ACC112 (cell line): ENCODE data around the gene SRSF3.

Source experiments
- H2AFZ ChIP-seq: fragments of 200-600 bp; sonication (generic); one replicate; pipeline ENCODE4 v1.6.0; 2017; ENCODE audit warnings: antibody characterized with exemption, low read length; ENCODE audit not compliant: unreplicated experiment
- H3K27ac ChIP-seq: fragments of 200-600 bp; sonication (generic); 2 replicates; pipeline ENCODE4 v1.5.1; 2014; ENCODE audit warnings: low read depth, mild to moderate bottlenecking, antibody characterized with exemption, low read length, moderate library complexity
- H3K27me3 ChIP-seq: fragments of 200-600 bp; sonication (generic); 2 replicates; pipeline ENCODE4 v1.6.1; 2014; ENCODE audit warnings: mild to moderate bottlenecking, antibody characterized with exemption, low read length, moderate library complexity, mixed read lengths; ENCODE audit not compliant: insufficient read depth
- H3K36me3 ChIP-seq: fragments of 200-600 bp; sonication (generic); 2 replicates; pipeline ENCODE4 v1.6.1; 2016; ENCODE audit warnings: mild to moderate bottlenecking, antibody characterized with exemption, low read length, moderate library complexity, mixed read lengths; ENCODE audit not compliant: insufficient read depth
- H3K4me1 ChIP-seq: fragments of 200-600 bp; sonication (generic); one replicate; pipeline ENCODE4 v1.6.1; 2016; ENCODE audit warnings: low read length, mixed read lengths; ENCODE audit not compliant: insufficient read depth, unreplicated experiment, control insufficient read depth
- H3K4me3 ChIP-seq: fragments of 200-600 bp; sonication (generic); 2 replicates; pipeline ENCODE4 v1.5.1; 2014; ENCODE audit warnings: mild to moderate bottlenecking, low read depth, low read length
- H3K79me2 ChIP-seq: fragments of 200-600 bp; sonication (generic); one replicate; pipeline ENCODE4 v1.6.0; 2016; ENCODE audit warnings: low read length; ENCODE audit not compliant: control insufficient read depth, unreplicated experiment, insufficient read depth

Gene SRSF3

DNA sequence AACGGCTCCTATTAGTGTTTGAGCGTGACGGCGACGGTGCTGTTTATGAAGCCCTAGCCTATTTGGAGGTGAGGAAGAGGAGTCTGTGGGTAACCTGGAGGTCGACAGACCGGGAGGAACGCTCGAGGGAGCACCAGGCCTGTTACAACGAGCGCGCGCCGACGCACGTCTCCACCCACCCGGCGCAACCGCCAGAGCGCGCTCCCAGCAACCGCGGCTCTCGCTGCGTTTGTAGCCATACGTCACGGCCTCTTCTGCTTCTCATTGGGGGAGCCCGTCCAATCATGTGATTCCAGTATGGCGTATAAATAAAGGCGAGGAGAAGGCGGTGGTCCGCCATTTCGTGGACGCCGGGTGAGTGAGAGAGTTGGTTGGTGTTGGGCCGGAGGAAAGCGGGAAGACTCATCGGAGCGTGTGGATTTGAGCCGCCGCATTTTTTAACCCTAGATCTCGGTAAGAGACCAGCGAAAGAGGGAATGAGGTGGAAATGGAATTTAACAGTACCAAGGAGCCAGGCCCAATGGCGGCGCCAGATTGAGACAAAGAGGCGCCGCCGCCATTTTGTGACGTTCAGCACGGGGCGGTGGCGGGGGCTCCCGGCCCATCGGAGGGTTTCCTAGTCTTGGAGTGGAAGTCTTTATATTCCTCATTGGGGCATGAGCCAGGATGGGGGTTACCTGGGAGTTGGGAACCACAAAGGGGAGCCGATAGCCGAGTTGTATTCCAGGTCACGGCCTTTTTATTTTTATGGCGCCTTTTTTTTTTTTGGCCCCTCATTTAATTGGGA, at the start of gene SRSF3:
Gene SRSF3 (plus strand): TSS at position 334 of the 787 bp plus-strand sequence. CDS start 2,401 bp downstream, outside the sequence.
- Histone ChIP-seq H3K27me3 (no peaks in the 10 kb centered on the region), H2AFZ (peak within 1 kb of the TSS; percentile 87), H3K4me3 (peak within 1 kb of the TSS; percentile 95), H3K4me1 (peaks cover 19% of the 10 kb centered on the region), H3K79me2 (peaks cover 51% of the 10 kb centered on the region), H3K36me3 (peaks cover 41% of the 10 kb centered on the region), H3K27ac (peak within 1 kb of the TSS; percentile 98)

DNA sequence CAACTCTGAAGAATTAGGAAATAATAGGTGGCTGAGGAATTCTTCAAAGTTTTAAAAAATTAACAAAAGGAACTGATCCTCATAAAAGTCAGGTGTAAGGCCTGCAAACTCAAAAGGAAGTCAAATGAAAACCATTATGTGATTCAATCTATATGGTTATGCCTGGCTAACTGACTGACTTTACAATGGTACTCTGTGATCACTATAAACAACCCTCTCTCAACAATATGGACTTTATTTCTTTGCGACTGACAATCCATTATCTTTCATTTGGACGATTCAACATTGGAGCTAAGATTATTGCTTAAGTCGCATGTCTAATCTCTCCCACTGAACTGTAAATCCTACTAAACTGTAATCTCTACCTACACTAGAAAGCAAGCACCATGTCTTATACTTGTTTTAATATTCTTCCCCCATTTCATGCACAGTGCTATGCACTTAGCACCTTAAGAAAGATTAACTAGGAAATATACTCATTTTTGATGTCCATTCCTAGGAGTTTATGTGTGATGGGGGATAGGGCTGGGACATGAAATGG, 48.3 kb upstream of the SRSF3 start:
- no peaks in the 10 kb centered on the region for H3K27me3 ChIP-seq
- H3K27ac ChIP-seq: peak overlapping the region; percentile 67
- H2AFZ ChIP-seq: peak overlapping the region; percentile 55
- H3K4me3 ChIP-seq: peak overlapping the region; percentile 83
- H3K36me3 ChIP-seq: peaks cover 5% of the 10 kb centered on the region; the same call in 1 of the 2 replicates
- H3K79me2 ChIP-seq: peaks cover 50% of the 10 kb centered on the region
- H3K4me1 ChIP-seq: peaks cover 36% of the 10 kb centered on the region

GRCh38 chr6:36546308-36546919, 47.7 kb upstream of the SRSF3 start:
- H3K36me3 ChIP-seq: peaks cover 1% of the 10 kb centered on the region; the same call in 1 of the 2 replicates
- H3K79me2 ChIP-seq: peaks cover 45% of the 10 kb centered on the region
- H3K27me3 ChIP-seq: no peaks in the 10 kb centered on the region
- H3K4me1 ChIP-seq: peaks cover 35% of the 10 kb centered on the region
- peak overlapping the region; percentile 83 for H3K4me3 ChIP-seq
- H3K27ac ChIP-seq: peak overlapping the region; percentile 67
- H2AFZ ChIP-seq: peak overlapping the region; percentile 55

DNA sequence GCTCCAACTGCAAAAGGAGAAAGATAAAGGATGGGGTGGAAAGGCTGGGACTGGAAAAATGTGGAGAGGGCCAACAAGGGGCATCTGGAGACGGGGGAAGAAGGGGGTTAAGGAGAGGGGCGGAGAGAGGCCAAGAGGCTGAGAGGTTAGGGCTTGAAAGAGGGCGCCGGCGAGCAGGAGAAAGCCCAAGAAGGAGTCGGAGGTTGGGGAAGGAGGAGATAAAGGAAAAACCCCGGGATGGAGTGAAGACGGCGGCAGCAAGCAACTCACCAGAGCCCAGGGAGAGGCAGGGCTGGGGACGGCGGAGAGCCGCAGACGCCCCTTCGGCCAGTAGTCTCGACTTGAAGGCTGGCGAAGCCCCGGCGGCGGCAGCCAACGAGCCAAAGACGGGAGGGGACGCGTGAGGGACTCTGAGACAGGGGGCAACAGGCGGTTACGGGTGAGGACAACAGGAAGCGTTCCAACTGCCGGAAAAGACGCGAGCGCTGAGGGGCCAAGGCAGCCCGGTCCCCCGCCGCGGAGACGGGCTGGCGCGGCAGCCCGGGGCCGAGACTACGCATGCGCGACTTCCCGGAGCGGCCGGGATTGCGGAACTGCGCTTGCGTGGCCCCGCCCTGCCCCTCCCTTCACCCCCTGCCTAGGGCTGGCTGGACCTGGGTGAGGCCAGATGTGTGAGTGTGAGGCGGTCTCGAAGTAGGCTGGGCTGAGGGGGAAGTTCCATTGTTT, 47.1 kb upstream of the SRSF3 start, which contains the start of gene STK38:
Gene STK38 (minus strand): TSS at position 560 of the 726 bp plus-strand sequence. CDS start 7,277 bp downstream, outside the sequence.
- no peaks in the 10 kb centered on the region for H3K36me3 ChIP-seq
- peaks cover 42% of the 10 kb centered on the region for H3K79me2 ChIP-seq
- peak within 1 kb of the TSS; percentile 60 for H2AFZ ChIP-seq
- peak within 1 kb of the TSS; percentile 67 for H3K27ac ChIP-seq
- H3K4me3 ChIP-seq: peak within 1 kb of the TSS; percentile 83
- no peaks in the 10 kb centered on the region for H3K27me3 ChIP-seq
- H3K4me1 ChIP-seq: peaks cover 29% of the 10 kb centered on the region

DNA sequence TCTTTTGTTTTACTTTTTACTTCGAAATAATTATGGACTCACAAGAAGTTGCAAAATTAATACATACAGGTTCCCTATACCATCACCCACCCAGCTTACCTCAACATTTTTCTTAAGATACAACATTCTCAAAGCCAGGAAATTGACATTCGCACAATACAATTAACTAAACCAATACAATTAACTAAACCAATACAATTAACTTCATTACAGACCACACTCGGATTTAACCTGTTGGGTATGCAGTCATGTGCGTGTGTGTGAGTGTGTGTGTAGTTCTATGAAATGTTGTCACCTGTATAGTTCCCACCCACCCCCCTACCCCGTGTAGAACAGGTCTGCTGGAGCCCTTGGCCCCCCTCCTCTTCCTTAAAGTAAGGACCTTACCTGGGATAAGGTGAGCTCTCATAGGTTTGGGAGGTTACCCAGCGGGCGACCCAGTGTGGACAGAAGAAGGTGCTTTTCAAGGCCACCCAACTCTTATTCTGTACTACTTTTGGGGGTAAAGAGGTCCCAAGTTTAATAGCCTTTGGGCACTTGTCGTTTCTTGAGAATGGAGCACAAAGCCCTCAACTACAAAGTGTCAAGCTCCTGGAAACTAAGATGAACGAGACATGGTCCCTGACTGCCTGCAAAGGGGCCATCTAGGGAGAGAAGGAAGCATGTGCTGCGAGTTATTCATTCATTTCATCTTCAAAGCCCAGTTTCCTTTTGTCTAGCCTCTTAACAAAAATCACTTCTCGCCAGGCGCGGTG, 46.3 kb upstream of the SRSF3 start:
- Histone ChIP-seq H3K4me1 (peaks cover 25% of the 10 kb centered on the region), H2AFZ (peak overlapping the region; percentile 60), H3K36me3 (no peaks in the 10 kb centered on the region), H3K27ac (no peak overlapping the region), H3K4me3 (peak overlapping the region; percentile 83), H3K27me3 (no peaks in the 10 kb centered on the region), H3K79me2 (peaks cover 39% of the 10 kb centered on the region)

DNA sequence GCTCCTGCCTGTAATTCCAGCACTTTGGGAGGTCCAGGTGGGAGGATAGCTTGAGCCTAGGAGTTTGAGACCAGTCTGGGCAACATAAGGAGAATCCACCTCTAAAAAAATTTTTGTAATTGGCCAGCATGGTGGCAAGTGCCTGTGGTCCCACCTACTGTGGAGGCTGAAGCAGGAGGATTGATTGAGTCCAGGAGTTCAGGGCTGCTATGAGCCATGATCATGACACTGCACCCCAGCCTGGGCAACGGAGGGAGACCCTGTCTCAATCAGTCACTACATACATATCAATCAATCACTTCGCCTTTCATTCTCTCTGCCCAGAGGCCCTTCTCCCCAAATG, 45.8 kb upstream of the SRSF3 start:
- Histone ChIP-seq H3K4me1 (peaks cover 23% of the 10 kb centered on the region), H3K4me3 (no peak overlapping the region), H3K27ac (no peak overlapping the region), H3K27me3 (no peaks in the 10 kb centered on the region), H2AFZ (no peak overlapping the region), H3K79me2 (peaks cover 36% of the 10 kb centered on the region), H3K36me3 (no peaks in the 10 kb centered on the region)

DNA sequence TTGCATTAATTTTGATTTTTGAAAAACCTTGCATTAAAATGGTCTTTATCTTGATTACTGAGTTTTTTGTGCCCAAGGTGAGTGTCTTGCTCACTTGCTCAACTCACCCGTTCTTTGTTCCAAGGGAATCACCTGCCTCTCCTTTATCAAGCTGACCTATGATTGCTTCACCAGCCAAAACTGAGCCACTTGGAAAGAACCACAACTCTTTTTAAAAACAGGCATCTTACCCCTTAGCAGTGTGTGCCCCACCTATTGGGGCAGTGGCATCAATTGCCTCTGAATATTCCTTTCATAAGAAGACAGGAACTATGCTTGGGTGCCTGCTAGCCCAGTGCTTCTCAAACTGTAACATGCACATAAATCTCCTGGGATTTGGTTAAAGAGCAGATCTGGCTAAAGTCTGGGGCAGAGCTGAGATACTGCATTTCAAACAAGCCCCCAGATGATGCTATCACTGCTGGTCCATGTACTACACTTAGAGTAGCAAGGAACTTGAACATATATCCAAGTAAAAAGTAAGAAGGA, 43.6 kb upstream of the SRSF3 start:
- Histone ChIP-seq H3K4me3 (no peak overlapping the region), H3K27ac (no peak overlapping the region), H3K36me3 (no peaks in the 10 kb centered on the region), H3K79me2 (peaks cover 16% of the 10 kb centered on the region), H3K27me3 (no peaks in the 10 kb centered on the region), H3K4me1 (peaks cover 14% of the 10 kb centered on the region), H2AFZ (no peak overlapping the region)

DNA sequence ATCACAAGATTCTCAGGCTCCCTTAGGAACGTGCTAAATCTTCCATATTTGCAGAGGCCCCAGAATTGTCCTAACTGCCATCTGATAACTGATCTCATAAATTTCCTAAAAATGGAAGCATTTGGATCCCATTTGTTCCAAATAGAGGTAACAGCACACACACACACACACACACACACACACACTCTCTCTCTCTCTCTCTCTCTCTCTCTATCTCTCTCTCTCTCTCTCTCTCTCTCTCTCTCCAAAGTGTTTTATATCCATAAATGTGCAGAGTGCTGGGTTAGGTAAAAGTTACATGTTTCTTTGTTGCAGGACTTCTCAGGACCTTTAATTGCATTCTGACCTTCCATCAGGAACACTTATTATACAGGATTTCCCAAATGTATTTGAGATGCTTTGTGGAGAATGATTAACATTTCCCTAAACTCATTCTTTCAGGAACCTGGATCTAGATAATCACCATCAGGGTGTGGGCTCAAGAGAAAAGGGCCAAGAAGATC, 38.4 kb upstream of the SRSF3 start:
- Histone ChIP-seq H3K27me3 (no peaks in the 10 kb centered on the region), H3K79me2 (no peaks in the 10 kb centered on the region), H2AFZ (no peak overlapping the region), H3K36me3 (no peaks in the 10 kb centered on the region), H3K4me1 (peaks cover 8% of the 10 kb centered on the region), H3K27ac (no peak overlapping the region), H3K4me3 (no peak overlapping the region)

DNA sequence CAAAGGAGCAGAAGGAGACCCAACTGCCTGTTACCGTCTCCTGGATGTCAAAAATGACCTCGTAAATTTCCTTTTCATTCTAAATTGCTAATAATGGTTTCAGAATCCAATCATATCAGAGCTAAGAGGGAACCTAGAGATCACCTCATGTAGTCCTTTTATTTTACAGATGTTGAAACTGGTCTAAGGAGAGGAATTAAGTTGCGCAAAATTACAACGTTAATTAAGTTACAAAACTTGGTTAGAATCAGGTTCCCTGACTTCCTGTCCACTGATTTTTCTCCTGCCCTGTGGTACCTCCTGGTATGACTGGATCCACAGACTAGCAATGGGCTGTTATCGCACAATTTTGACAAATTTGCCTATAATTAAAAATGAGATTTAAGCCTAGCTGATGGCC, 37.9 kb upstream of the SRSF3 start:
- Histone ChIP-seq H3K4me1 (peaks cover 8% of the 10 kb centered on the region), H3K4me3 (no peak overlapping the region), H3K36me3 (no peaks in the 10 kb centered on the region), H2AFZ (no peak overlapping the region), H3K27ac (no peak overlapping the region), H3K79me2 (no peaks in the 10 kb centered on the region), H3K27me3 (no peaks in the 10 kb centered on the region)
